B cell (primary cell): ENCODE data around the gene RBMS3. TPM values are rescaled to one million over a fixed set of nuclear protein-coding genes. Genes with fewer than 3 reads are reported as not detected.

ENCODE experiments used
- ATAC-seq: fragments of 200-7000 bp; cut with Tn5 transposase; one replicate; pipeline ENCODE4 v1.10.0; 2021; ENCODE audit warnings: low read depth, mild to moderate bottlenecking, moderate number of reproducible peaks, moderate library complexity
- CTCF ChIA-PET: fragments of 350-600 bp; sonication (Branson Sonifier 250); formaldehyde crosslinking; loops from one replicate; lab custom pipeline; 2021; ENCODE audit warnings: antibody characterized with exemption, inconsistent platforms; lab: Charles Lee
- POLR2A ChIA-PET: fragments of 350-600 bp; sonication (Branson Sonifier 250); formaldehyde crosslinking; loops from one replicate; lab custom pipeline; 2021; ENCODE audit warnings: antibody characterized with exemption; lab: Charles Lee
- DNase-seq: peaks from one replicate; pipeline ENCODE4 v3.0.0; 2013
- H2AFZ ChIP-seq: 2 replicates; pipeline ENCODE4 v1.6.1; 2012; ENCODE audit warnings: mild to moderate bottlenecking, low read depth, low read length; ENCODE audit not compliant: insufficient read depth, poor library complexity, severe bottlenecking
- H3K27ac ChIP-seq, 2 donors: 1 replicate in 1 of 2; 2 replicates in 1 of 2; pipeline ENCODE4 v1.5.1; 2012 to 2013; ENCODE audit warnings: low read length in 2 of 2, mild to moderate bottlenecking in 2 of 2, moderate library complexity in 1 of 2
- H3K27me3 ChIP-seq, 4 experiments: fragments of 200-600 bp in 1 of 4; sonication (generic) in 1 of 4; replicated peaks in 1 of 4; 1 replicate in 2 of 4; 2 replicates in 2 of 4; pipeline versions ENCODE4 v1.6.1 to v1.7.0; 2013 to 2016; ENCODE audit warnings: low read length in 3 of 4, mild to moderate bottlenecking in 2 of 4, mixed read lengths in 1 of 4, moderate library complexity in 1 of 4; ENCODE audit not compliant: insufficient read depth in 4 of 4, control insufficient read depth in 3 of 4; ENCODE audit errors: control extremely low read depth in 1 of 4
- H3K36me3 ChIP-seq, 2 experiments: replicated peaks in 1 of 2; 1 replicate in 1 of 2; 2 replicates in 1 of 2; pipeline versions ENCODE4 v1.6.1 to v1.7.1; 2013; ENCODE audit warnings: low read length in 1 of 2; ENCODE audit not compliant: insufficient read depth in 2 of 2, control insufficient read depth in 1 of 2; ENCODE audit errors: control extremely low read depth in 1 of 2, extremely low read depth in 1 of 2
- H3K4me1 ChIP-seq, 2 donors: fragments of 200-600 bp in 1 of 2; sonication (generic) in 1 of 2; 1 replicate in 1 of 2; 2 replicates in 1 of 2; pipeline versions ENCODE4 v1.5.1 to v1.6.1; 2013 to 2017; ENCODE audit warnings: low read length in 2 of 2; ENCODE audit not compliant: control insufficient read depth in 2 of 2, insufficient read depth in 2 of 2
- H3K4me2 ChIP-seq: replicated peaks from 2 replicates; pipeline ENCODE3; 2012; ENCODE audit warnings: mild to moderate bottlenecking, low read depth, low read length; ENCODE audit not compliant: poor library complexity, severe bottlenecking
- H3K4me3 ChIP-seq, 5 experiments: fragments of 200-600 bp in 1 of 5; sonication (generic) in 1 of 5; 1 replicate in 3 of 5; 2 replicates in 2 of 5; pipeline versions ENCODE4 v1.5.1 to v1.7.0; 2011 to 2016; ENCODE audit warnings: low read length in 4 of 5, mild to moderate bottlenecking in 4 of 5, low read depth in 2 of 5, control low read depth in 1 of 5, moderate library complexity in 1 of 5; ENCODE audit not compliant: insufficient read depth in 1 of 5; ENCODE audit errors: control extremely low read depth in 1 of 5, extremely low read depth in 1 of 5
- H3K79me2 ChIP-seq: fragments of 200-600 bp; sonication (generic); one replicate; pipeline ENCODE4 v1.6.0; 2016; ENCODE audit warnings: low read length; ENCODE audit not compliant: control insufficient read depth, insufficient read depth
- H3K9ac ChIP-seq: fragments of 200-600 bp; sonication (generic); 2 replicates; pipeline ENCODE4 v1.6.1; 2017; ENCODE audit warnings: mild to moderate bottlenecking, low read length, moderate library complexity
- H3K9me3 ChIP-seq, 3 donors: one replicate each; pipeline versions ENCODE4 v1.6.1 to v1.7.1; 2013; ENCODE audit warnings: low read length in 2 of 3; ENCODE audit not compliant: control insufficient read depth in 2 of 3, insufficient read depth in 1 of 3; ENCODE audit errors: control extremely low read depth in 1 of 3
- H4K20me1 ChIP-seq: 2 replicates; pipeline ENCODE4 v1.6.0; 2012; ENCODE audit warnings: mild to moderate bottlenecking, low read length; ENCODE audit not compliant: insufficient read depth, control insufficient read depth, poor library complexity, severe bottlenecking
- H3K27ac Mint-ChIP-seq: one replicate; pipeline ENCODE4 v1.8.0; 2021; ENCODE audit warnings: mixed read lengths
- H3K27me3 Mint-ChIP-seq: one replicate; pipeline ENCODE4 v1.8.0; 2021; ENCODE audit warnings: mixed read lengths
- H3K4me1 Mint-ChIP-seq: one replicate; pipeline ENCODE4 v1.8.0; 2021; ENCODE audit warnings: mixed read lengths
- H3K4me3 Mint-ChIP-seq: one replicate; pipeline ENCODE4 v1.8.0; 2021; ENCODE audit warnings: mixed read lengths
- H3K9me3 Mint-ChIP-seq: one replicate; pipeline ENCODE4 v1.8.0; 2022; ENCODE audit warnings: mixed read lengths; ENCODE audit not compliant: insufficient read depth
- CTCF ChIP-seq: fragments of 200-600 bp; IDR thresholded peaks from one replicate; pipeline ENCODE4 v1.8.0; 2022; ENCODE audit warnings: antibody characterized with exemption, mild to moderate bottlenecking
- EZH2 ChIP-seq: IDR thresholded peaks from 2 replicates; pipeline ENCODE4 v1.6.1; 2012; ENCODE audit warnings: borderline replicate concordance, low read depth, mild to moderate bottlenecking, moderate library complexity, low read length; ENCODE audit not compliant: insufficient read depth, poor library complexity, severe bottlenecking
- WGBS: methylation state at CpG from one replicate; pipeline ENCODE4 v1.1.5; 2013; ENCODE audit warnings: missing lambda C conversion rate; ENCODE audit not compliant: insufficient coverage; 5-methylcytosine and 5-hydroxymethylcytosine counted together
- intact Hi-C: fragments of 100-400 bp; cut with micrococcal nuclease; formaldehyde crosslinking; loops from one replicate; pipeline ENCODE4 v1.10.0; 2022
- polyA plus RNA-seq: library from polyadenylated mRNA; depleted of rRNA; stranded (reverse); fragments of >200 nt; gene quantifications from 2 replicates; pipeline ENCODE4 v1.2.3, GENCODE V29; 2012
- total RNA-seq, 2 donors: library from RNA; stranded (reverse); fragments of 120-200 nt in 1 of 2; gene quantifications; 1 replicate in 1 of 2; 2 replicates in 1 of 2; pipeline versions ENCODE4 v1.2.3 to v1.2.4, GENCODE V29; 2013 to 2022

RBMS3 gene
- total and polyA plus RNA-seq, 2 donors (not counting 1 experiment from before 2014, with no cell fraction given), result not detected

- no peak for ATAC-seq
- Mint-ChIP-seq H3K4me3 (no peak overlapping the region), H3K4me1 (no peaks in the 10 kb centered on the region), H3K9me3 (no peaks in the 10 kb centered on the region), H3K27ac (no peak overlapping the region), H3K27me3 (no peaks in the 10 kb centered on the region)
- Histone ChIP-seq H3K36me3 (no peaks in the 10 kb centered on the region), H3K4me1 (no peaks in the 10 kb centered on the region), H3K9ac (no peak overlapping the region), H3K4me3 (no peak overlapping the region), H3K9me3 (peaks cover 0 to 4% (median 0%) of the 10 kb centered on the region in 3 donors), H4K20me1 (no peaks in the 10 kb centered on the region), H3K27me3 (no peaks in the 10 kb centered on the region), H3K79me2 (no peaks in the 10 kb centered on the region), H3K4me2 (no peak overlapping the region), H2AFZ (no peak overlapping the region), H3K27ac (no peak overlapping the region)
- ChIA-PET CTCF (no interaction called here), POLR2A (no interaction called here)
- TF ChIP-seq EZH2, result no peak
- no peak for TF ChIP-seq CTCF
- intact Hi-C loops, result no loop called here
- DNase-seq, result no peak
Measured at GRCh38 chr3:29822071-29822470, 541.2 kb downstream of the RBMS3 start.

GRCh38 chr3:29823233-29823632 lies 542.4 kb downstream of the RBMS3 start:
- Mint-ChIP-seq H3K27me3 (no peaks in the 10 kb centered on the region), H3K4me3 (no peak overlapping the region), H3K4me1 (no peaks in the 10 kb centered on the region), H3K9me3 (no peaks in the 10 kb centered on the region), H3K27ac (no peak overlapping the region)
- no peak overlapping the region for H3K9ac ChIP-seq
- CTCF ChIA-PET, result no interaction called here
- H3K79me2 ChIP-seq, result no peaks in the 10 kb centered on the region
- no peak overlapping the region for H3K4me3 ChIP-seq
- H3K27me3 ChIP-seq, result no peaks in the 10 kb centered on the region
- no peak overlapping the region for H3K27ac ChIP-seq
- no peaks in the 10 kb centered on the region for H3K36me3 ChIP-seq
- no CpG with 5 or more reads among the region's 1 CpG for WGBS
- no peak overlapping the region for H2AFZ ChIP-seq
- no peaks in the 10 kb centered on the region for H3K4me1 ChIP-seq
- no peaks in the 10 kb centered on the region for H4K20me1 ChIP-seq
- H3K4me2 ChIP-seq, result no peak overlapping the region
- intact Hi-C loops, result no loop called here
- DNase-seq, result no peak
- H3K9me3 ChIP-seq, result peaks cover 0 to 4% (median 0%) of the 10 kb centered on the region in 3 donors
- no peak for ATAC-seq
- POLR2A ChIA-PET, result no interaction called here
- TF ChIP-seq CTCF (no peak), EZH2 (no peak)
